CD14-positive monocyte (primary cell): ENCODE data around the gene BLMH. TPM values are rescaled to one million over a fixed set of nuclear protein-coding genes. Genes with fewer than 3 reads are reported as not detected.
A peak's percentile ranks its signal among the peaks of the same experiment; 100 is the strongest.

ENCODE experiments used
- DNase-seq, 3 donors: peaks; one replicate each; pipeline ENCODE4 v3.0.0-alpha.2; 2011 to 2022
- H2AFZ ChIP-seq: 2 replicates; pipeline ENCODE4 v1.6.0; 2012; ENCODE audit warnings: mild to moderate bottlenecking, low read depth, low read length, inconsistent platforms; ENCODE audit not compliant: insufficient read depth, poor library complexity, severe bottlenecking
- H3K27ac ChIP-seq, 2 donors: 1 replicate in 1 of 2; 2 replicates in 1 of 2; pipeline ENCODE4 v1.5.1; 2012 to 2013; ENCODE audit warnings: low read length in 2 of 2, control low read depth in 1 of 2, inconsistent platforms in 1 of 2, low read depth in 1 of 2, mild to moderate bottlenecking in 1 of 2
- H3K27me3 ChIP-seq, 2 donors: one replicate each; pipeline versions ENCODE4 v1.6.0 to v1.6.1; 2011 to 2013; ENCODE audit warnings: low read length in 2 of 2; ENCODE audit not compliant: control insufficient read depth in 2 of 2, insufficient read depth in 2 of 2
- H3K36me3 ChIP-seq, 2 donors: replicated peaks in 1 of 2; 1 replicate in 1 of 2; 2 replicates in 1 of 2; pipeline versions ENCODE4 v1.5.1 to v1.6.1; 2012 to 2013; ENCODE audit warnings: low read length in 2 of 2, control low read depth in 1 of 2, inconsistent platforms in 1 of 2, mild to moderate bottlenecking in 1 of 2; ENCODE audit not compliant: insufficient read depth in 2 of 2, control insufficient read depth in 1 of 2
- H3K4me1 ChIP-seq, 2 donors: 1 replicate in 1 of 2; 2 replicates in 1 of 2; pipeline versions ENCODE4 v1.5.1 to v1.6.1; 2012 to 2013; ENCODE audit warnings: low read length in 2 of 2, control low read depth in 1 of 2, inconsistent platforms in 1 of 2, mild to moderate bottlenecking in 1 of 2, moderate library complexity in 1 of 2; ENCODE audit not compliant: insufficient read depth in 2 of 2, control insufficient read depth in 1 of 2
- H3K4me2 ChIP-seq: replicated peaks from 2 replicates; pipeline ENCODE3; 2012; ENCODE audit warnings: low read length, moderate library complexity, mild to moderate bottlenecking; ENCODE audit not compliant: poor library complexity, severe bottlenecking; ENCODE audit errors: extremely low read depth
- H3K4me3 ChIP-seq, 3 experiments: fragments of 200-600 bp in 1 of 3; sonication (generic) in 1 of 3; replicated peaks in 1 of 3; 1 replicate in 2 of 3; 2 replicates in 1 of 3; pipeline ENCODE4 v1.5.1; 2011 to 2013; ENCODE audit warnings: low read length in 3 of 3, mild to moderate bottlenecking in 3 of 3, control low read depth in 2 of 3, low read depth in 2 of 3, inconsistent platforms in 1 of 3, moderate library complexity in 1 of 3
- H3K79me2 ChIP-seq: 2 replicates; pipeline ENCODE4 v1.6.0; 2012; ENCODE audit warnings: mild to moderate bottlenecking, control low read depth, inconsistent platforms, low read length, moderate library complexity; ENCODE audit not compliant: insufficient read depth
- H3K9ac ChIP-seq: 2 replicates; pipeline ENCODE4 v1.6.0; 2017; ENCODE audit warnings: low read length, mild to moderate bottlenecking; ENCODE audit not compliant: insufficient read depth, poor library complexity, severe bottlenecking
- H3K9me3 ChIP-seq, 2 donors: replicated peaks in 1 of 2; 1 replicate in 1 of 2; 2 replicates in 1 of 2; pipeline versions ENCODE4 v1.5.1 to v1.6.1; 2012 to 2013; ENCODE audit warnings: low read length in 2 of 2, control low read depth in 1 of 2; ENCODE audit not compliant: control insufficient read depth in 1 of 2, insufficient read depth in 1 of 2
- H4K20me1 ChIP-seq: 2 replicates; pipeline ENCODE4 v1.6.0; 2012; ENCODE audit warnings: mild to moderate bottlenecking, low read length, control low read depth, moderate library complexity; ENCODE audit not compliant: insufficient read depth
- H3K27ac Mint-ChIP-seq, 7 donors: one replicate each; pipeline ENCODE4 v1.8.0; 2020; ENCODE audit warnings: mild to moderate bottlenecking in 7 of 7, mixed read lengths in 7 of 7, moderate library complexity in 6 of 7, inconsistent platforms in 2 of 7
- H3K27me3 Mint-ChIP-seq, 3 donors: one replicate each; pipeline ENCODE4 v1.8.0; 2021 to 2022; ENCODE audit warnings: low read depth in 3 of 3, mild to moderate bottlenecking in 3 of 3, mixed read lengths in 3 of 3, moderate library complexity in 3 of 3, inconsistent platforms in 1 of 3
- H3K36me3 Mint-ChIP-seq, 2 donors: one replicate each; pipeline ENCODE4 v1.8.0; 2020; ENCODE audit warnings: mixed read lengths in 2 of 2, inconsistent platforms in 1 of 2, mild to moderate bottlenecking in 1 of 2
- H3K4me1 Mint-ChIP-seq: one replicate; pipeline ENCODE4 v1.8.0; 2020; ENCODE audit warnings: mild to moderate bottlenecking, mixed read lengths
- H3K4me3 Mint-ChIP-seq, 2 donors: one replicate each; pipeline ENCODE4 v1.8.0; 2020; ENCODE audit warnings: mild to moderate bottlenecking in 2 of 2, mixed read lengths in 2 of 2, moderate library complexity in 1 of 2
- H3K9me3 Mint-ChIP-seq, 7 donors: one replicate each; pipeline ENCODE4 v1.8.0; 2020 to 2022; ENCODE audit warnings: mixed read lengths in 7 of 7, mild to moderate bottlenecking in 6 of 7, moderate library complexity in 6 of 7, inconsistent platforms in 2 of 7
- WGBS: methylation state at CpG from one replicate; pipeline ENCODE4 v1.1.5; 2013; ENCODE audit warnings: missing lambda C conversion rate; ENCODE audit not compliant: insufficient coverage; 5-methylcytosine and 5-hydroxymethylcytosine counted together
- intact Hi-C, 2 donors: fragments of 100-400 bp; cut with micrococcal nuclease; formaldehyde crosslinking; loops; one replicate each; pipeline versions ENCODE4 v1.15.0 to v1.15.1; 2023
- polyA plus RNA-seq, 3 donors: library from polyadenylated mRNA; depleted of rRNA in 1 of 3; unstranded in 2 of 3; stranded (reverse) in 1 of 3; fragments of 300-500 nt in 2 of 3; fragments of >200 nt in 1 of 3; fragmentation: Illumina TruSeq in 2 of 3; gene quantifications; 1 replicate in 2 of 3; 2 replicates in 1 of 3; pipeline ENCODE4 v1.2.3, GENCODE V29; 2012 to 2021
- TF ChIP-seq, protein P1 (sequence below): fragments of 200-600 bp; IDR thresholded peaks from one replicate; pipeline ENCODE4 v1.8.0; 2022; ENCODE audit warnings: antibody characterized with exemption, mild to moderate bottlenecking

BLMH gene
- polyA plus RNA-seq, 3 donors, result 6.6 to 10.8 (median 10.4) TPM

DNA sequence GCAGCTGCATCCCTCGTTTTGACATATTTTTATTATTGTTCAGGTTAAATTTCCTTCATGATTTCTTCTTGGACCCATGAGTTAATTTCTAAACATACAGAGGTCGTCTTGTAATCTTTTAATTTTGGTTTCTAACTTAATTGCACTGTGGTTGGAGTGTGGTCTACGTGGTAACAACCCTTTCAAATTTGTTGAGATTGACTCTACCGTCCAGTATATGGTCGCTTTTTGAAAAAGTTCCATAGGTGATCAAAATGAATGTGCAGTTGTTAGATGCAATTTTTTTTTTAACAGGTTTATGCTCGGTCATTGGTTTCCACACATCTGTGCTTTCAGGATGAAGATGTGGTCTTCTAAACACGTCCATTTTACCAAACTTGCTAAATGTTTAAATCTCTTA is 45.3 kb downstream of the BLMH start:
- Histone ChIP-seq H4K20me1 (no peaks in the 10 kb centered on the region), H3K79me2 (no peaks in the 10 kb centered on the region), H3K4me1 (no peaks in the 10 kb centered on the region), H2AFZ (no peak overlapping the region), H3K9ac (no peak overlapping the region), H3K27ac (no peak overlapping the region), H3K4me2 (no peak overlapping the region), H3K4me3 (no peak overlapping the region), H3K27me3 (no peaks in the 10 kb centered on the region), H3K36me3 (peaks cover 27 to 47% of the 10 kb centered on the region in 2 donors), H3K9me3 (no peaks in the 10 kb centered on the region)
- DNase-seq, result no peak
- Mint-ChIP-seq H3K36me3 (peaks cover 44 to 53% of the 10 kb centered on the region in 2 donors), H3K4me1 (no peaks in the 10 kb centered on the region), H3K27ac (no peak overlapping the region), H3K9me3 (no peaks in the 10 kb centered on the region), H3K27me3 (peaks cover 0 to 3% (median 2%) of the 10 kb centered on the region in 3 donors), H3K4me3 (no peak overlapping the region)
- WGBS, result 96% methylated on average over 4 of the region's 7 CpGs
- TF ChIP-seq, protein P1, sequence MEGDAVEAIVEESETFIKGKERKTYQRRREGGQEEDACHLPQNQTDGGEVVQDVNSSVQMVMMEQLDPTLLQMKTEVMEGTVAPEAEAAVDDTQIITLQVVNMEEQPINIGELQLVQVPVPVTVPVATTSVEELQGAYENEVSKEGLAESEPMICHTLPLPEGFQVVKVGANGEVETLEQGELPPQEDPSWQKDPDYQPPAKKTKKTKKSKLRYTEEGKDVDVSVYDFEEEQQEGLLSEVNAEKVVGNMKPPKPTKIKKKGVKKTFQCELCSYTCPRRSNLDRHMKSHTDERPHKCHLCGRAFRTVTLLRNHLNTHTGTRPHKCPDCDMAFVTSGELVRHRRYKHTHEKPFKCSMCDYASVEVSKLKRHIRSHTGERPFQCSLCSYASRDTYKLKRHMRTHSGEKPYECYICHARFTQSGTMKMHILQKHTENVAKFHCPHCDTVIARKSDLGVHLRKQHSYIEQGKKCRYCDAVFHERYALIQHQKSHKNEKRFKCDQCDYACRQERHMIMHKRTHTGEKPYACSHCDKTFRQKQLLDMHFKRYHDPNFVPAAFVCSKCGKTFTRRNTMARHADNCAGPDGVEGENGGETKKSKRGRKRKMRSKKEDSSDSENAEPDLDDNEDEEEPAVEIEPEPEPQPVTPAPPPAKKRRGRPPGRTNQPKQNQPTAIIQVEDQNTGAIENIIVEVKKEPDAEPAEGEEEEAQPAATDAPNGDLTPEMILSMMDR, result no peak
- intact Hi-C loops, result loop anchor here in 1 of 2 donors (10.0 kb wide), 1 partner anchor 62 kb away; no protein-coding TSS in a partner anchor

DNA sequence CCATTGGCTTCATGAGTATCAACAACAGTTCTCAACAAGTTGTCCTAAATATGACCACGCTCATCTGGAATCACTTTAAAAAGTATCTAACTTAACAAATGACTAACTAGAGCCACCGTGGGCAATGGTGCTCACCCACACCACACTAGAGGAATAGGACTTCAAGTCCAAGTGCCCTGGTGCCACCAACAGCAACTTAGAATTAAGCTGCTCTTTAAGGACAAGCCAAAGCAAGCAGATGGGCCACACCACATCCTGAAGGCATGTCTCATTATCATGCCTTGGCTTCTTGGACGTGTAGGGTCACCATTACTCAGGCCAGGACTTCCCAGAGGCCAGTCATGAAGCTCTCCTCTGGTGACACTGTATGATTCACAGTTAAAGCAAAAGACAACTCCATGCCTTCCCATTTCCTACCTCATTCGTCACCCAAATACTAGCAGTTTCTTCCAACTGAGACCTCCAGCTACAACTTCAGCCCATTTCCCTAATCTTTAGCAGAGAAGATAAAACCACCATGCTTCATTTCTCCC is 46.8 kb downstream of the BLMH start:
- Mint-ChIP-seq H3K9me3 (peaks cover 0 to 5% (median 5%) of the 10 kb centered on the region in 7 donors), H3K27ac (no peak overlapping the region), H3K36me3 (peaks cover 32 to 38% of the 10 kb centered on the region in 2 donors), H3K4me1 (no peaks in the 10 kb centered on the region), H3K4me3 (no peak overlapping the region), H3K27me3 (peaks cover 1 to 9% (median 7%) of the 10 kb centered on the region in 3 donors)
- Histone ChIP-seq H3K4me3 (no peak overlapping the region), H3K36me3 (peaks cover 27 to 35% of the 10 kb centered on the region in 2 donors), H2AFZ (no peak overlapping the region), H3K4me1 (no peaks in the 10 kb centered on the region), H3K27ac (no peak overlapping the region), H4K20me1 (no peaks in the 10 kb centered on the region), H3K9ac (no peak overlapping the region), H3K4me2 (no peak overlapping the region), H3K27me3 (no peaks in the 10 kb centered on the region), H3K79me2 (no peaks in the 10 kb centered on the region), H3K9me3 (peaks cover 0 to 3% of the 10 kb centered on the region in 2 donors)
- WGBS, result 97% methylated on average over 4 of the region's 4 CpGs
- intact Hi-C loops, result loop anchor here in 1 of 2 donors (10.0 kb wide), 1 partner anchor 60 kb away; no protein-coding TSS in a partner anchor
- TF ChIP-seq, protein P1, result no peak
- DNase-seq, result peak in 1 of 3 donors; percentile 28
